Neuronal stem cell (in vitro differentiated cells): ENCODE data around the gene UMODL1.

Experiments used
- DNase-seq: peaks from one replicate; pipeline ENCODE4 v3.0.0-alpha.2; 2013; ENCODE audit warnings: low spot score
- H2AFZ ChIP-seq: one replicate; pipeline ENCODE4 v1.6.1; 2013; ENCODE audit warnings: mild to moderate bottlenecking, low read length, inconsistent platforms
- H2AK5ac ChIP-seq: 2 replicates; pipeline ENCODE4 v1.6.1; 2013; ENCODE audit warnings: low read depth, mild to moderate bottlenecking, inconsistent platforms, low read length, moderate library complexity, mixed read lengths
- H2BK120ac ChIP-seq: 2 replicates; pipeline ENCODE4 v1.6.1; 2013; ENCODE audit warnings: low read depth, mild to moderate bottlenecking, inconsistent platforms, low read length, moderate library complexity, mixed read lengths
- H2BK12ac ChIP-seq: one replicate; pipeline ENCODE4 v1.6.1; 2013; ENCODE audit warnings: low read length, inconsistent platforms
- H2BK15ac ChIP-seq: 2 replicates; pipeline ENCODE4 v1.6.1; 2013; ENCODE audit warnings: mild to moderate bottlenecking, low read length, inconsistent platforms, mixed read lengths
- H2BK5ac ChIP-seq: one replicate; pipeline ENCODE4 v1.6.1; 2013; ENCODE audit warnings: inconsistent platforms, mild to moderate bottlenecking, low read length, moderate library complexity
- H3K14ac ChIP-seq: one replicate; pipeline ENCODE4 v1.6.1; 2013; ENCODE audit warnings: low read length, inconsistent platforms
- H3K18ac ChIP-seq: 2 replicates; pipeline ENCODE4 v1.6.1; 2013; ENCODE audit warnings: low read length, inconsistent platforms
- H3K23ac ChIP-seq: 2 replicates; pipeline ENCODE4 v1.6.1; 2013; ENCODE audit warnings: low read depth, mild to moderate bottlenecking, mixed read lengths, low read length, inconsistent platforms; ENCODE audit not compliant: poor library complexity
- H3K27ac ChIP-seq: replicated peaks from 3 replicates; pipeline ENCODE4 v1.5.1; 2013; ENCODE audit warnings: low read length, inconsistent platforms
- H3K27me3 ChIP-seq, 3 experiments: 2 replicates each; pipeline ENCODE4 v1.6.1; 2013; ENCODE audit warnings: low read length in 3 of 3, mild to moderate bottlenecking in 2 of 3, inconsistent platforms in 1 of 3, low read depth in 1 of 3, mixed read lengths in 1 of 3, moderate library complexity in 1 of 3; ENCODE audit not compliant: control insufficient read depth in 3 of 3, insufficient read depth in 3 of 3
- H3K36me3 ChIP-seq, 2 donors: replicated peaks in 1 of 2; 2 replicates each; pipeline ENCODE4 v1.6.1; 2013; ENCODE audit warnings: low read length in 2 of 2; ENCODE audit not compliant: control insufficient read depth in 2 of 2, insufficient read depth in 2 of 2
- H3K4ac ChIP-seq: 2 replicates; pipeline ENCODE4 v1.6.1; 2013; ENCODE audit warnings: inconsistent platforms, mild to moderate bottlenecking, low read length, moderate library complexity
- H3K4me1 ChIP-seq, 2 donors: 1 replicate in 1 of 2; 2 replicates in 1 of 2; pipeline ENCODE4 v1.6.1; 2013; ENCODE audit warnings: low read length in 2 of 2, low read depth in 1 of 2; ENCODE audit not compliant: control insufficient read depth in 2 of 2, insufficient read depth in 1 of 2
- H3K4me2 ChIP-seq: one replicate; pipeline ENCODE4 v1.6.1; 2013; ENCODE audit warnings: mild to moderate bottlenecking, low read length, inconsistent platforms; ENCODE audit not compliant: insufficient read depth, poor library complexity, severe bottlenecking
- H3K4me3 ChIP-seq, 2 donors: 2 replicates each; pipeline ENCODE4 v1.5.1; 2013; ENCODE audit warnings: low read length in 2 of 2, mild to moderate bottlenecking in 2 of 2, inconsistent platforms in 1 of 2, moderate library complexity in 1 of 2
- H3K79me1 ChIP-seq: one replicate; pipeline ENCODE4 v1.6.1; 2013; ENCODE audit warnings: low read depth, mild to moderate bottlenecking, inconsistent platforms, low read length, moderate library complexity
- H3K9ac ChIP-seq: one replicate; pipeline ENCODE4 v1.6.1; 2013; ENCODE audit warnings: mild to moderate bottlenecking, low read depth, low read length, inconsistent platforms; ENCODE audit not compliant: poor library complexity
- H3K9me3 ChIP-seq, 2 donors: replicated peaks in 1 of 2; 2 replicates each; pipeline versions ENCODE3 to v1.6.1; 2013; ENCODE audit warnings: low read length in 2 of 2, mild to moderate bottlenecking in 2 of 2, inconsistent platforms in 1 of 2, low read depth in 1 of 2, mixed read lengths in 1 of 2, moderate library complexity in 1 of 2; ENCODE audit not compliant: control insufficient read depth in 2 of 2, insufficient read depth in 1 of 2
- H4K8ac ChIP-seq: one replicate; pipeline ENCODE4 v1.6.1; 2013; ENCODE audit warnings: low read depth, mild to moderate bottlenecking, inconsistent platforms, low read length, moderate library complexity
- H4K91ac ChIP-seq: one replicate; pipeline ENCODE4 v1.6.1; 2013; ENCODE audit warnings: low read length, low read depth, mild to moderate bottlenecking, inconsistent platforms; ENCODE audit not compliant: poor library complexity
- WGBS, 2 donors: extraction: QIAGEN DNeasy Blood & Tissue Kit; methylation state at CpG; one replicate each; pipeline ENCODE4 v1.1.7; 2013; ENCODE audit warnings: missing lambda C conversion rate in 2 of 2, mixed read lengths in 1 of 2; ENCODE audit not compliant: insufficient read length in 2 of 2, insufficient replicate concordance in 1 of 2; ENCODE audit errors: extremely low coverage in 2 of 2; 5-methylcytosine and 5-hydroxymethylcytosine counted together

UMODL1 gene

GRCh38 chr21:42039470-42039901 is 31.6 kb upstream of the UMODL1 start:
- no peak overlapping the region for H2BK120ac ChIP-seq
- H3K9me3 ChIP-seq: peaks cover 0 to 6% of the 10 kb centered on the region in 2 donors
- no peak overlapping the region for H3K23ac ChIP-seq
- no peak overlapping the region for H3K4ac ChIP-seq
- H2BK15ac ChIP-seq: no peak overlapping the region
- peaks cover 0 to 12% (median 0%) of the 10 kb centered on the region in 3 experiments for H3K27me3 ChIP-seq
- no peaks in the 10 kb centered on the region for H3K36me3 ChIP-seq
- H2AK5ac ChIP-seq: peak overlapping the region; percentile 36
- no peak overlapping the region for H3K9ac ChIP-seq
- H3K27ac ChIP-seq: no peak overlapping the region
- H3K14ac ChIP-seq: peak overlapping the region; percentile 14
- WGBS, 2 donors: no CpG with 5 or more reads among the region's 5 CpGs
- no peak overlapping the region for H4K91ac ChIP-seq
- H2AFZ ChIP-seq: peak overlapping the region; percentile 60
- H3K4me1 ChIP-seq: peaks cover 6 to 11% of the 10 kb centered on the region in 2 donors
- no peak overlapping the region for H3K4me2 ChIP-seq
- H3K4me3 ChIP-seq: no peak overlapping the region
- H3K79me1 ChIP-seq: no peaks in the 10 kb centered on the region
- H3K18ac ChIP-seq: peak overlapping the region; percentile 41
- H2BK5ac ChIP-seq: peak overlapping the region; percentile 8
- DNase-seq: no peak
- H4K8ac ChIP-seq: no peak overlapping the region
- H2BK12ac ChIP-seq: no peak overlapping the region

- H2BK12ac ChIP-seq: no peak overlapping the region
- H3K18ac ChIP-seq: peak overlapping the region; percentile 73
- H3K27me3 ChIP-seq: peaks cover 0 to 12% (median 0%) of the 10 kb centered on the region in 3 experiments
- no peak overlapping the region for H2BK120ac ChIP-seq
- H3K4me3 ChIP-seq: no peak overlapping the region
- H2AFZ ChIP-seq: peak overlapping the region; percentile 60
- no CpG with 5 or more reads among the region's 12 CpGs for WGBS, 2 donors
- H3K9ac ChIP-seq: no peak overlapping the region
- H3K23ac ChIP-seq: peak overlapping the region; percentile 11
- peak overlapping the region; percentile 36 for H2AK5ac ChIP-seq
- peaks cover 6 to 11% of the 10 kb centered on the region in 2 donors for H3K4me1 ChIP-seq
- peaks cover 0 to 6% of the 10 kb centered on the region in 2 donors for H3K9me3 ChIP-seq
- no peaks in the 10 kb centered on the region for H3K79me1 ChIP-seq
- peak overlapping the region; percentile 14 for H3K14ac ChIP-seq
- no peak for DNase-seq
- H3K36me3 ChIP-seq: no peaks in the 10 kb centered on the region
- H2BK5ac ChIP-seq: peak overlapping the region; percentile 8
- no peak overlapping the region for H4K91ac ChIP-seq
- H4K8ac ChIP-seq: no peak overlapping the region
- no peak overlapping the region for H2BK15ac ChIP-seq
- no peak overlapping the region for H3K4ac ChIP-seq
- no peak overlapping the region for H3K27ac ChIP-seq
- no peak overlapping the region for H3K4me2 ChIP-seq
These were observed 31.2 kb upstream of the UMODL1 start for GRCh38 chr21:42039911-42040351.

GRCh38 chr21:42040411-42041180 is 30.5 kb upstream of the UMODL1 start:
- Histone ChIP-seq H2AK5ac (no peak overlapping the region), H3K4me1 (peaks cover 6 to 11% of the 10 kb centered on the region in 2 donors), H3K9me3 (peaks cover 0 to 6% of the 10 kb centered on the region in 2 donors), H3K9ac (no peak overlapping the region), H3K4me3 (no peak overlapping the region), H2BK15ac (no peak overlapping the region), H3K4me2 (no peak overlapping the region), H2BK120ac (no peak overlapping the region), H3K18ac (peak overlapping the region; percentile 73), H3K14ac (no peak overlapping the region), H2BK5ac (no peak overlapping the region), H4K8ac (no peak overlapping the region), H3K27me3 (peaks cover 0 to 12% (median 0%) of the 10 kb centered on the region in 3 experiments), H3K36me3 (no peaks in the 10 kb centered on the region), H3K79me1 (no peaks in the 10 kb centered on the region), H3K4ac (no peak overlapping the region), H2BK12ac (no peak overlapping the region), H3K23ac (no peak overlapping the region), H3K27ac (no peak overlapping the region), H2AFZ (peak overlapping the region; percentile 60), H4K91ac (no peak overlapping the region)
- WGBS, 2 donors: no CpG with 5 or more reads among the region's 18 CpGs
- no peak for DNase-seq

- H3K4me1 ChIP-seq: peaks cover 6 to 11% of the 10 kb centered on the region in 2 donors
- H4K91ac ChIP-seq: no peak overlapping the region
- H3K9me3 ChIP-seq: peaks cover 0 to 6% of the 10 kb centered on the region in 2 donors
- H3K18ac ChIP-seq: no peak overlapping the region
- no peak overlapping the region for H3K14ac ChIP-seq
- H2BK15ac ChIP-seq: no peak overlapping the region
- H2BK120ac ChIP-seq: no peak overlapping the region
- H3K27me3 ChIP-seq: peaks cover 0 to 12% (median 0%) of the 10 kb centered on the region in 3 experiments
- no peaks in the 10 kb centered on the region for H3K36me3 ChIP-seq
- WGBS, 2 donors: no CpG with 5 or more reads among the region's 7 CpGs
- H4K8ac ChIP-seq: no peak overlapping the region
- no peak overlapping the region for H2BK12ac ChIP-seq
- H3K4ac ChIP-seq: no peak overlapping the region
- H3K4me2 ChIP-seq: no peak overlapping the region
- no peak overlapping the region for H3K27ac ChIP-seq
- no peak overlapping the region for H2BK5ac ChIP-seq
- peak overlapping the region; percentile 61 for H2AK5ac ChIP-seq
- H3K23ac ChIP-seq: no peak overlapping the region
- H3K9ac ChIP-seq: no peak overlapping the region
- no peak for DNase-seq
- no peaks in the 10 kb centered on the region for H3K79me1 ChIP-seq
- H2AFZ ChIP-seq: no peak overlapping the region
- H3K4me3 ChIP-seq: no peak overlapping the region
These were observed 29.9 kb upstream of the UMODL1 start for GRCh38 chr21:42041246-42041645.
